HepG2 (cell line): Measurements from ENCODE around the gene SKP1. TPM values are rescaled to one million over a fixed set of nuclear protein-coding genes. Genes with fewer than 3 reads are reported as not detected.

Experiments
- ATAC-seq: fragments of 200-7000 bp; cut with Tn5 transposase; 3 replicates; pipeline ENCODE4 v1.9.1; 2020; ENCODE audit warnings: mild to moderate bottlenecking, moderate library complexity
- BruUV-seq: library from RNA; stranded (reverse); fragments of 400-500 nt; replicated peaks from 2 replicates; lab custom pipeline; 2021; lab: Mats Ljungman, UMichigan
- CTCF ChIA-PET: fragments of 300-600 bp; formaldehyde crosslinking; extraction: SDS; loops from one replicate; lab custom pipeline; 2021; ENCODE audit warnings: low total read pairs, inconsistent platforms, low intra/inter-chr PET ratio; lab: Yijun Ruan, JAX
- POLR2A ChIA-PET: fragments of 350-600 bp; sonication (Branson Sonifier 250); formaldehyde crosslinking; loops from one replicate; lab custom pipeline; 2020; ENCODE audit warnings: antibody characterized with exemption, inconsistent platforms; lab: Yijun Ruan, JAX
- DNase-seq: peaks from one replicate; pipeline ENCODE4 v3.0.0-alpha.2; 2015; ENCODE audit warnings: low spot score
- FAIRE-seq: peaks from 3 replicates; lab custom pipeline; 2011; peaks lifted over from hg19 to GRCh38; lab: Jason Lieb, UNC
- H2AFZ ChIP-seq: one replicate; pipeline ENCODE4 v1.6.1; 2011; ENCODE audit warnings: low read length, inconsistent platforms
- H3K27ac ChIP-seq: fragments of 300-600 bp; 3 replicates; pipeline ENCODE4 v1.8.0; 2011; ENCODE audit warnings: mixed run types, mild to moderate bottlenecking, mixed read lengths, low read length, inconsistent platforms; ENCODE audit not compliant: insufficient read depth; ENCODE audit errors: extremely low read length
- H3K27me3 ChIP-seq, 2 experiments: fragments of 200-600 bp in 1 of 2; 2 replicates in 1 of 2; 3 replicates in 1 of 2; pipeline versions ENCODE4 v1.6.0 to v1.8.0; 2011; ENCODE audit warnings: low read length in 2 of 2, mild to moderate bottlenecking in 2 of 2, moderate library complexity in 2 of 2, inconsistent platforms in 1 of 2; ENCODE audit not compliant: insufficient read depth in 2 of 2, control insufficient read depth in 1 of 2
- H3K36me3 ChIP-seq, 2 experiments: fragments of 200-600 bp in 1 of 2; replicated peaks in 1 of 2; 2 replicates in 1 of 2; 3 replicates in 1 of 2; pipeline versions ENCODE4 v1.5.1 to v1.8.0; 2011; ENCODE audit warnings: low read length in 2 of 2, inconsistent platforms in 1 of 2; ENCODE audit not compliant: insufficient read depth in 2 of 2, control insufficient read depth in 1 of 2
- H3K4me1 ChIP-seq: 2 replicates; pipeline ENCODE4 v1.5.1; 2012; ENCODE audit warnings: low read length, inconsistent platforms; ENCODE audit not compliant: insufficient read depth
- H3K4me2 ChIP-seq: 2 replicates; pipeline ENCODE4 v1.6.0; 2011; ENCODE audit warnings: low read depth, low read length, inconsistent platforms
- H3K4me3 ChIP-seq, 3 experiments: fragments of 200-600 bp in 1 of 3; sonication (generic), shearing (Covaris generic) in 1 of 3; replicated peaks in 1 of 3; 2 replicates each; pipeline ENCODE4 v1.5.1; 2011 to 2016; ENCODE audit warnings: low read length in 3 of 3, inconsistent platforms in 2 of 3, low read depth in 2 of 3, mild to moderate bottlenecking in 2 of 3, control low read depth in 1 of 3, mixed read lengths in 1 of 3; ENCODE audit not compliant: insufficient read depth in 1 of 3
- H3K79me2 ChIP-seq: one replicate; pipeline ENCODE4 v1.6.1; 2011; ENCODE audit warnings: low read length, inconsistent platforms; ENCODE audit not compliant: insufficient read depth
- H3K9ac ChIP-seq: 2 replicates; pipeline ENCODE4 v1.6.0; 2011; ENCODE audit warnings: mild to moderate bottlenecking, low read depth, low read length, inconsistent platforms; ENCODE audit not compliant: insufficient read depth
- H3K9me3 ChIP-seq: 2 replicates; pipeline ENCODE4 v1.5.1; 2012; ENCODE audit warnings: mild to moderate bottlenecking, low read length
- H4K20me1 ChIP-seq: 2 replicates; pipeline ENCODE4 v1.6.0; 2011; ENCODE audit warnings: inconsistent platforms, mild to moderate bottlenecking, low read length, moderate library complexity; ENCODE audit not compliant: insufficient read depth
- AGO2 ChIP-seq: fragments of 200-400 bp; formaldehyde crosslinking; optimal IDR thresholded peaks from 2 replicates; pipeline ENCODE3; 2017; ENCODE audit warnings: mild to moderate bottlenecking, low read depth, low read length, moderate library complexity
- ATF7-NPFF ChIP-seq: sonication (generic); formaldehyde crosslinking; IDR thresholded peaks from 2 replicates; pipeline ENCODE4 v1.8.1; 2023; ENCODE audit warnings: mild to moderate bottlenecking, low read depth, missing genetic modification reagents, moderate library complexity
- BRD4 ChIP-seq: sonication (generic); formaldehyde crosslinking; IDR thresholded peaks from 2 replicates; pipeline ENCODE4 v1.4.0; 2020; ENCODE audit warnings: missing genetic modification reagents
- KAT2B ChIP-seq: fragments of 150-350 bp; IDR thresholded peaks from 2 replicates; pipeline ENCODE4 v1.6.1; 2014; ENCODE audit warnings: low read depth, low read length, borderline replicate concordance
- KDM2A ChIP-seq: sonication (generic); formaldehyde crosslinking; IDR thresholded peaks from 2 replicates; pipeline ENCODE4 v1.4.0; 2020; ENCODE audit warnings: low read depth, missing genetic modification reagents, borderline replicate concordance
- MAFK ChIP-seq, 2 experiments: IDR thresholded peaks in 1 of 2; conservative IDR thresholded peaks in 1 of 2; 2 replicates each; pipeline ENCODE4 v1.6.1; 2011; ENCODE audit warnings: improper control_type of control experiment in 2 of 2, low read length in 2 of 2
- MED8 ChIP-seq: sonication (generic); formaldehyde crosslinking; IDR thresholded peaks from 2 replicates; pipeline ENCODE4 v1.8.1; 2023; ENCODE audit warnings: mild to moderate bottlenecking, missing genetic modification reagents; ENCODE audit not compliant: insufficient replicate concordance
- MEIS2 ChIP-seq: sonication (generic); formaldehyde crosslinking; IDR thresholded peaks from 2 replicates; pipeline ENCODE4 v1.9.0; 2021; ENCODE audit warnings: mild to moderate bottlenecking, missing genetic modification reagents
- ZFYVE20 ChIP-seq: sonication (generic); formaldehyde crosslinking; IDR thresholded peaks from 2 replicates; pipeline ENCODE4 v1.8.0; 2023; ENCODE audit warnings: low read depth, mild to moderate bottlenecking, moderate library complexity, missing genetic modification reagents, borderline replicate concordance
- ZNF143 ChIP-seq: sonication (generic); formaldehyde crosslinking; IDR thresholded peaks from 2 replicates; pipeline ENCODE4 v1.4.0; 2020; ENCODE audit warnings: missing genetic modification reagents
- ZNF414 ChIP-seq: sonication (generic); formaldehyde crosslinking; IDR thresholded peaks from 2 replicates; pipeline ENCODE4 v1.5.0; 2020; ENCODE audit warnings: missing genetic modification reagents
- ZNF674 ChIP-seq: sonication (generic); formaldehyde crosslinking; IDR thresholded peaks from 2 replicates; pipeline ENCODE4 v1.5.0; 2020; ENCODE audit warnings: low read depth, mild to moderate bottlenecking, missing genetic modification reagents
- WGBS: methylation state at CpG from one replicate; pipeline ENCODE4 v1.1.6; 2017; ENCODE audit warnings: low lambda C conversion rate; 5-methylcytosine and 5-hydroxymethylcytosine counted together
- in situ Hi-C: cut with HindIII; loops from 2 replicates; pipeline ENCODE4 v1.10.0; 2017; ENCODE audit warnings: low pct_unique_long_range_greater_than_20kb; ENCODE audit not compliant: extremely low pct_ligation_motif_present
- intact Hi-C: fragments of 100-400 bp; cut with micrococcal nuclease; formaldehyde crosslinking; loops from one replicate; pipeline ENCODE4 v1.10.0; 2022; ENCODE audit not compliant: unreplicated experiment
- polyA plus RNA-seq, 8 experiments: library from polyadenylated mRNA; depleted of rRNA in 3 of 8; stranded (reverse) in 7 of 8; unstranded in 1 of 8; fragments of >200 nt; fragmentation: Illumina TruSeq in 4 of 8; extraction: Trizol in 4 of 8; gene quantifications; 2 replicates each; pipeline versions ENCODE4 v1.2.1 to v1.2.3, GENCODE V29; 2011 to 2016; ENCODE audit warnings: low read depth in 4 of 8, missing spikeins in 1 of 8, mixed read lengths in 1 of 8; ENCODE audit not compliant: insufficient read depth in 1 of 8
- total RNA-seq, 5 experiments: library from RNA; depleted of rRNA; stranded (reverse); fragments of >200 nt; fragmentation: Illumina TruSeq; extraction: Trizol; gene quantifications; 2 replicates each; pipeline ENCODE4 v1.2.3, GENCODE V29; 2016; ENCODE audit warnings: low read depth in 1 of 5
- TF ChIP-seq, protein P1 (sequence below): sonication (generic); formaldehyde crosslinking; IDR thresholded peaks from 2 replicates; pipeline ENCODE4 v1.4.0; 2020; ENCODE audit warnings: low read depth, missing genetic modification reagents

SKP1 gene
- total and polyA plus RNA-seq, 2 of the 13 experiments (the other 11 are each of a cell fraction or from before 2014, with no cell fraction given) = 134 to 340 TPM

DNA sequence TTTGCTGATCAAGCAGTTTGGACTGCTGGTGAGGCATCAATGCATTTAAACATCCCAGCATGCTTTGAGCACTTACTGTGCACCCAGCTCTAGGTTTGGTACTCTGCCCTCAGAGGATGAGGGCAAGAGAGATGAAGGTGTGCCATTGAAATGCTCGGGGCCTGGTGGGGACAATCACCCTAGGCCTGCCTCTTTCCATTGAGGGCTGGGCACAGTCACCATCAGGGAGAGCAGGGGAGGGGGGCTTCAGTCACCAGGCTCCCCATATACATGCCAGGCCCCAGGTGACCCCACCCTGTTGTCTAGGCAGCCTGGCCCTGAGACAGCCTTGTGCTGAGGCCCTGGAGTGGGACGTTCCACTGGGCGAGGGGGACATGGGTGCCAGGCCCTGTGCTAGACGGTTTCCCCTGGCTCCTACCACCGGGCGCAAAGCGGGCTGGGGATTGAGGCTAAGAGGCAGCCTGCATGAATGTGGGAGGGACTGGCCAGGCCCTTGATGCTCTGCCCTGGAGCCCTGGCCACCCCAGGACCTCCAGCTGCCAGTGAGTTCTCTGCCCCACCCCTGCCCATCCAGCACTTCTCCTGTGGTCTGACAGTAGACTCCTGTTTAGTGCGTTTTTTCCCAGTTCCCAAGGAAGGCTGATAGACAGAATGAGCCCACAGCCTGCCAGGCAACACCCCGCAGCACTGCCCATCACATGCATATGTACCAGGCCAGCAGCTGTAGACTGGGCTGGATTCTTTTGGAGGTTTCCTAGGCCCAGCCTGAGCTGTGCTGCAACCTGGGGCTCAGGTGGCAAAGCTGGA is 43.4 kb downstream of the SKP1 start:
- no TSS peak for BruUV-seq
- TF ChIP-seq ZNF674 (no peak), AGO2 (peak; percentile 42), ATF7-NPFF (CRISPR knock-in tag) (no peak), ZNF414 (CRISPR knock-in tag) (no peak), ZFYVE20 (no peak), MEIS2 (no peak), MED8 (CRISPR knock-in tag) (no peak), KDM2A (CRISPR knock-in tag) (no peak), MAFK (conservative IDR thresholded peaks at IDR 0.05 in 1 of 2, IDR thresholded peaks at IDR 0.05 in 1 of 2; ENCODE audit: low read length in 2 of 2) (peak; percentile 34 to 51; a peak in 2 of 4 replicates), KAT2B (no peak), ZNF143 (CRISPR knock-in tag) (no peak), BRD4 (CRISPR knock-in tag) (no peak)
- TF ChIP-seq, protein P1, sequence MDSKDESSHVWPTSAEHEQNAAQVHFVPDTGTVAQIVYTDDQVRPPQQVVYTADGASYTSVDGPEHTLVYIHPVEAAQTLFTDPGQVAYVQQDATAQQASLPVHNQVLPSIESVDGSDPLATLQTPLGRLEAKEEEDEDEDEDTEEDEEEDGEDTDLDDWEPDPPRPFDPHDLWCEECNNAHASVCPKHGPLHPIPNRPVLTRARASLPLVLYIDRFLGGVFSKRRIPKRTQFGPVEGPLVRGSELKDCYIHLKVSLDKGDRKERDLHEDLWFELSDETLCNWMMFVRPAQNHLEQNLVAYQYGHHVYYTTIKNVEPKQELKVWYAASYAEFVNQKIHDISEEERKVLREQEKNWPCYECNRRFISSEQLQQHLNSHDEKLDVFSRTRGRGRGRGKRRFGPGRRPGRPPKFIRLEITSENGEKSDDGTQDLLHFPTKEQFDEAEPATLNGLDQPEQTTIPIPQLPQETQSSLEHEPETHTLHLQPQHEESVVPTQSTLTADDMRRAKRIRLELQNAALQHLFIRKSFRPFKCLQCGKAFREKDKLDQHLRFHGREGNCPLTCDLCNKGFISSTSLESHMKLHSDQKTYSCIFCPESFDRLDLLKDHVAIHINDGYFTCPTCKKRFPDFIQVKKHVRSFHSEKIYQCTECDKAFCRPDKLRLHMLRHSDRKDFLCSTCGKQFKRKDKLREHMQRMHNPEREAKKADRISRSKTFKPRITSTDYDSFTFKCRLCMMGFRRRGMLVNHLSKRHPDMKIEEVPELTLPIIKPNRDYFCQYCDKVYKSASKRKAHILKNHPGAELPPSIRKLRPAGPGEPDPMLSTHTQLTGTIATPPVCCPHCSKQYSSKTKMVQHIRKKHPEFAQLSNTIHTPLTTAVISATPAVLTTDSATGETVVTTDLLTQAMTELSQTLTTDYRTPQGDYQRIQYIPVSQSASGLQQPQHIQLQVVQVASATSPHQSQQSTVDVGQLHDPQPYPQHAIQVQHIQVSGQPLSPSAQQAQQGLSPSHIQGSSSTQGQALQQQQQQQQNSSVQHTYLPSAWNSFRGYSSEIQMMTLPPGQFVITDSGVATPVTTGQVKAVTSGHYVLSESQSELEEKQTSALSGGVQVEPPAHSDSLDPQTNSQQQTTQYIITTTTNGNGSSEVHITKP = no peak
- H3K79me2 ChIP-seq = no peaks in the 10 kb centered on the region
- DNase-seq = no peak
- H2AFZ ChIP-seq = no peak overlapping the region
- intact Hi-C loops (no loop called here), in situ Hi-C loops (no loop called here)
- 90% methylated on average over 4 of the region's 9 CpGs for WGBS
- no peak overlapping the region for H3K4me3 ChIP-seq
- no peak overlapping the region for H3K9ac ChIP-seq
- no peaks in the 10 kb centered on the region for H3K27me3 ChIP-seq
- no peaks in the 10 kb centered on the region for H4K20me1 ChIP-seq
- no peak for FAIRE-seq
- no peaks in the 10 kb centered on the region for H3K4me1 ChIP-seq
- ChIA-PET POLR2A (interaction anchor here (1.3 kb wide), 1 partner anchor 8 kb away, joined by 3 read pairs; no protein-coding TSS in a partner anchor), CTCF (no interaction called here)
- ATAC-seq = no peak
- H3K27ac ChIP-seq = no peak overlapping the region
- H3K36me3 ChIP-seq = peaks cover 10 to 44% of the 10 kb centered on the region in 2 experiments; a peak in 4 of 5 replicates
- no peak overlapping the region for H3K4me2 ChIP-seq
- no peaks in the 10 kb centered on the region for H3K9me3 ChIP-seq
